ENCODE data around the gene TRIM46.

- TF ChIP-seq CTCF (IDR thresholded peaks at IDR 0.05) (peak in 1 of 4 experiments; percentile 18), POLR2A (IDR thresholded peaks at IDR 0.05) (peak; percentile 97)
Measured at GRCh38 chr1:155127105-155127966, 46.3 kb upstream of the TRIM46 start, which contains the start of gene EFNA1.

Data from prostate gland (tissue), 2 donors.